OCI-LY7 (cell line): ENCODE data around the gene EGFR. TPM values are rescaled to one million over a fixed set of nuclear protein-coding genes. Genes with fewer than 3 reads are reported as not detected.

ENCODE experiments used
- BruUV-seq: library from RNA; stranded (reverse); fragments of 400-500 nt; replicated peaks from 2 replicates; lab custom pipeline; 2021; lab: Mats Ljungman, UMichigan
- CTCF ChIA-PET: fragments of 300-600 bp; sonication (Branson Sonifier 250); formaldehyde crosslinking; loops from one replicate; lab custom pipeline; 2022; ENCODE audit warnings: antibody characterized with exemption; ENCODE audit not compliant: unreplicated experiment; lab: Charles Lee
- POLR2A ChIA-PET: fragments of 300-600 bp; sonication (Branson Sonifier 250); formaldehyde crosslinking; loops from one replicate; lab custom pipeline; 2022; ENCODE audit warnings: antibody characterized with exemption; lab: Charles Lee
- DNase-seq: peaks from one replicate; pipeline ENCODE4 v3.0.0-alpha.2; 2015; ENCODE audit warnings: low spot score
- H2AFZ ChIP-seq: fragments of 200-600 bp; sonication (generic), shearing (Covaris generic); 2 replicates; pipeline ENCODE4 v1.6.1; 2014; ENCODE audit warnings: mild to moderate bottlenecking, antibody characterized with exemption, low read length, moderate library complexity
- H3K27ac ChIP-seq: fragments of 200-600 bp; sonication (generic); 2 replicates; pipeline ENCODE4 v1.5.1; 2014; ENCODE audit warnings: mixed run types, low read depth, mild to moderate bottlenecking, moderate library complexity, low read length, inconsistent platforms; ENCODE audit not compliant: poor library complexity, severe bottlenecking
- H3K36me3 ChIP-seq: fragments of 200-600 bp; sonication (generic); 2 replicates; pipeline ENCODE4 v1.6.1; 2014; ENCODE audit warnings: mild to moderate bottlenecking, antibody characterized with exemption, low read length, moderate library complexity, mixed read lengths; ENCODE audit not compliant: insufficient read depth
- H3K4me1 ChIP-seq: fragments of 200-600 bp; sonication (generic); 2 replicates; pipeline ENCODE4 v1.5.1; 2014; ENCODE audit warnings: mild to moderate bottlenecking, low read length; ENCODE audit not compliant: insufficient read depth, poor library complexity, severe bottlenecking
- H3K4me2 ChIP-seq: fragments of 200-600 bp; sonication (generic); 2 replicates; pipeline ENCODE4 v1.6.1; 2014; ENCODE audit warnings: mild to moderate bottlenecking, low read length
- H3K4me3 ChIP-seq: fragments of 200-600 bp; sonication (generic); 2 replicates; pipeline ENCODE4 v1.5.1; 2014; ENCODE audit warnings: mild to moderate bottlenecking, low read depth, low read length; ENCODE audit not compliant: poor library complexity, severe bottlenecking
- H3K79me2 ChIP-seq: fragments of 200-600 bp; sonication (generic); 2 replicates; pipeline ENCODE4 v1.6.1; 2016; ENCODE audit warnings: low read depth, mild to moderate bottlenecking, low read length, moderate library complexity, mixed read lengths; ENCODE audit not compliant: insufficient read depth
- H3K9me2 ChIP-seq: fragments of 200-600 bp; sonication (generic); 2 replicates; pipeline ENCODE4 v1.6.1; 2016; ENCODE audit warnings: mild to moderate bottlenecking, low read length, mixed read lengths; ENCODE audit not compliant: insufficient read depth
- H3K9me3 ChIP-seq: fragments of 200-600 bp; sonication (generic); 2 replicates; pipeline ENCODE4 v1.6.1; 2014; ENCODE audit warnings: mild to moderate bottlenecking, mixed run types, low read length, mixed read lengths
- H4K20me1 ChIP-seq: fragments of 200-600 bp; sonication (generic); 2 replicates; pipeline ENCODE4 v1.6.1; 2014; ENCODE audit warnings: mild to moderate bottlenecking, antibody characterized with exemption, low read length, moderate library complexity, mixed read lengths; ENCODE audit not compliant: insufficient read depth
- EZH2phosphoT487 ChIP-seq: fragments of 200-600 bp; sonication (generic); IDR thresholded peaks from 2 replicates; pipeline ENCODE4 v1.6.1; 2018; ENCODE audit warnings: low read depth, borderline replicate concordance, mild to moderate bottlenecking, mixed run types, antibody characterized with exemption, low read length, moderate library complexity, mixed read lengths
- intact Hi-C: fragments of 100-400 bp; cut with micrococcal nuclease; formaldehyde crosslinking; loops from one replicate; pipeline ENCODE4 v1.10.0; 2022; ENCODE audit not compliant: unreplicated experiment
- total RNA-seq, 2 experiments: library from RNA; depleted of rRNA in 1 of 2; stranded (reverse); fragments of >200 nt in 1 of 2; shearing (Covaris generic) in 1 of 2; gene quantifications; 2 replicates each; pipeline ENCODE4 v1.2.3, GENCODE V29; 2014 to 2022
- TF ChIP-seq, protein P1 (sequence below): fragments of 200-600 bp; sonication (generic); conservative IDR thresholded peaks from 2 replicates; pipeline ENCODE4 v1.5.1; 2014; ENCODE audit warnings: mild to moderate bottlenecking, antibody characterized with exemption, low read length, moderate library complexity, mixed read lengths

Gene EGFR
- total RNA-seq, 2 experiments from 2014 or later: 0.27 TPM; not detected in 1

DNA sequence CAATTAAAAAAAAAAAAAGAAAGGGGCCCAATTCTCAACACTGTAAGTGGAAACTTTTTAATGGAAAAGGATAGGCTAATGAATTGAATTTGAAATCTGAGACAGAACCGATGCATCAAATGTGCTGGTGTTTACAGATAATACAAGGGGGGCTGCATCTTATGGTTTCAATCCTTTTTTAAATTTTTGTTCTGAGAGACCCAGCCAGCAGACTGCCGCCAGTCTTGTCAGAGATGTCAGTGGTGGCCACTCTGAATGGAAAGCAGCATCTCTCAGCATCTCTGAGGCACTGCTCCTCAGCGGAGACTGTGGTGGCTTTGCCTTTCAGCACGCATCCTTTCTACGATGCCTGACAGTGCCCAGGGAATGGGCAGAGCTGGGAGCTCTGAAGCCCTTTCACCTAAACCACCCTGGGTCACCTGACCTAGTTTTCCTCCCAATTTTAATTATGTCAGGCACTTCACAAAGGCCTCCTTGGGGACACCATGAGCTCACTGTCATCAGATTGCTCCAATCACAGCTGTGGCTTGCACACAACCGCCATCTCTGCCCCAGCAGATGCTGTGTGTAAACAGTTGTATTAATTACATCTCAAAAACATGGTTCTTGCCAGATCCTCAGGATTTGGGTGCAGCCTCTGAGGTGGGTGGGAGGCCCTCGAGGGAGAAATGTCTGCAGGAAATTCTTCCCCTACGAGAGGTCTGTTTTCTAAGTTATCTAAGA, 81.2 kb downstream of the EGFR start:
- H3K9me3 ChIP-seq: no peaks in the 10 kb centered on the region
- BruUV-seq: no TSS peak
- no peak overlapping the region for H3K27ac ChIP-seq
- no peaks in the 10 kb centered on the region for H3K36me3 ChIP-seq
- no peak overlapping the region for H2AFZ ChIP-seq
- no peaks in the 10 kb centered on the region for H3K9me2 ChIP-seq
- H4K20me1 ChIP-seq: no peaks in the 10 kb centered on the region
- no peak overlapping the region for H3K4me2 ChIP-seq
- intact Hi-C loops: no loop called here
- H3K4me3 ChIP-seq: no peak overlapping the region
- no peaks in the 10 kb centered on the region for H3K4me1 ChIP-seq
- ChIA-PET CTCF (no interaction called here), POLR2A (no interaction called here)
- TF ChIP-seq, protein P1, sequence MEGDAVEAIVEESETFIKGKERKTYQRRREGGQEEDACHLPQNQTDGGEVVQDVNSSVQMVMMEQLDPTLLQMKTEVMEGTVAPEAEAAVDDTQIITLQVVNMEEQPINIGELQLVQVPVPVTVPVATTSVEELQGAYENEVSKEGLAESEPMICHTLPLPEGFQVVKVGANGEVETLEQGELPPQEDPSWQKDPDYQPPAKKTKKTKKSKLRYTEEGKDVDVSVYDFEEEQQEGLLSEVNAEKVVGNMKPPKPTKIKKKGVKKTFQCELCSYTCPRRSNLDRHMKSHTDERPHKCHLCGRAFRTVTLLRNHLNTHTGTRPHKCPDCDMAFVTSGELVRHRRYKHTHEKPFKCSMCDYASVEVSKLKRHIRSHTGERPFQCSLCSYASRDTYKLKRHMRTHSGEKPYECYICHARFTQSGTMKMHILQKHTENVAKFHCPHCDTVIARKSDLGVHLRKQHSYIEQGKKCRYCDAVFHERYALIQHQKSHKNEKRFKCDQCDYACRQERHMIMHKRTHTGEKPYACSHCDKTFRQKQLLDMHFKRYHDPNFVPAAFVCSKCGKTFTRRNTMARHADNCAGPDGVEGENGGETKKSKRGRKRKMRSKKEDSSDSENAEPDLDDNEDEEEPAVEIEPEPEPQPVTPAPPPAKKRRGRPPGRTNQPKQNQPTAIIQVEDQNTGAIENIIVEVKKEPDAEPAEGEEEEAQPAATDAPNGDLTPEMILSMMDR: no peak
- TF ChIP-seq EZH2phosphoT487: no peak
- no peaks in the 10 kb centered on the region for H3K79me2 ChIP-seq
- DNase-seq: no peak

DNA sequence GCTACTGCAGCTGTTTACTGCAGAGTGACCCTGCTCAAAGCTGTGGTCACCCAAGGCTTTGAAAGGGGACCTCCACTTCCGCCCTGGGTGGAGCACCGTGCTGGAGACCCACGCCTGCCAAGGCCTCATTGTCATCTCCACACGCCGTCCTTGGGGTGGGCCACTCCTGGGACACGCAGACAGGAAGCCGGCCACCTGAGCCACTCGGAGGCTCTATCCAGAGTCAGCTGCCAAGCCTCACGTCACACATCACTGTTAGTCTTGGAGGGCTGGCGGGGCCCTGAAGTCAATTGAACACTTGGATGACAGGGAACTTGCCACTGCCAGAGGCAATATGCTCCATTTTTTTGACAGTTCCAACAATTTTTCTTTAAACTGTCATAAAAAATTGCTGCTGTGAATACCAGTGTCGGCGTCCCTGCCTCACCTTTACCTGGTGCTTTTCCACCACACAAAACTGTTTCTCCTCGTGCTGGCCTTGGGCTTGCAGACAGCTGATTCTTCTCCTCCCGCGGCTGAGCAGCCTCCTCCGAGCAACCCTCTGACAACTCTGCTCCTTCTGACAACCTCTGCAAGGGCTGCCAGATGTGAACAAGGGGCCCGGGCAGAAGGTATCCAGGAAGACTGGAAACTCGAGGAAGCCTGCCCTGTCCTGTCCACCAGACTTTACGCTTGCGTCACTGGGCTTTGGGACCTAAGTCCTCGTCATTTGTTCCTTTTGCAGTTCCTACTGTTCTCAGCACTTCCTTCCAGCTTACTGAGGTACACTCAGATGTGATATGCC, 81.9 kb downstream of the EGFR start:
- CTCF ChIA-PET: no interaction called here
- DNase-seq: no peak
- H3K4me2 ChIP-seq: no peak overlapping the region
- TF ChIP-seq, protein P1: no peak
- no peak for TF ChIP-seq EZH2phosphoT487
- H3K9me2 ChIP-seq: no peaks in the 10 kb centered on the region
- no TSS peak for BruUV-seq
- H3K36me3 ChIP-seq: no peaks in the 10 kb centered on the region
- no peaks in the 10 kb centered on the region for H3K4me1 ChIP-seq
- H4K20me1 ChIP-seq: no peaks in the 10 kb centered on the region
- no peaks in the 10 kb centered on the region for H3K79me2 ChIP-seq
- H3K4me3 ChIP-seq: no peak overlapping the region
- no peak overlapping the region for H2AFZ ChIP-seq
- H3K27ac ChIP-seq: no peak overlapping the region
- POLR2A ChIA-PET: no interaction called here
- H3K9me3 ChIP-seq: no peaks in the 10 kb centered on the region
- intact Hi-C loops: no loop called here

DNA sequence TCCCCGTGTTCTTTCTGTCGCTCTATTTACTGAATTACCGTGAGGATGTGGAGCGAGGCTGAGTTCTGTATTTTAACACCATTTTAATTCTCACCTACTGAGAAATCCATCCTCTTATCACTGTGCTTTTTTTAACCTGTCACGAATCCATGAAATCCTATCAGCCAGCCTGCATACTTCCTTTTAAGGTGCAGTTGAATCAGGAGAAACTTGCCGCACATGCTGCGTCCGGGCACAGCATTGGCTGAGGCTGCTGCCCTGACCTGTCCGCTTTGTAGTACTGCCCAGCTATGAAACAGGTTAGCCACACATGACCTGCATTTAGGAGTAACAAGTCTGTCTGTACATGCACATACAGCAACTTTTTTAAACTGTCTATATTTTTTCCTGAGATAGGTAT, 82.5 kb downstream of the EGFR start:
- no peak for DNase-seq
- TF ChIP-seq, protein P1: no peak
- TF ChIP-seq EZH2phosphoT487: no peak
- H3K4me2 ChIP-seq: no peak overlapping the region
- no TSS peak for BruUV-seq
- ChIA-PET CTCF (no interaction called here), POLR2A (no interaction called here)
- H2AFZ ChIP-seq: no peak overlapping the region
- intact Hi-C loops: no loop called here
- H3K27ac ChIP-seq: no peak overlapping the region
- no peaks in the 10 kb centered on the region for H3K9me2 ChIP-seq
- H3K4me3 ChIP-seq: no peak overlapping the region
- no peaks in the 10 kb centered on the region for H3K4me1 ChIP-seq
- H4K20me1 ChIP-seq: no peaks in the 10 kb centered on the region
- no peaks in the 10 kb centered on the region for H3K79me2 ChIP-seq
- no peaks in the 10 kb centered on the region for H3K9me3 ChIP-seq
- H3K36me3 ChIP-seq: no peaks in the 10 kb centered on the region
